HG03139 (cell line): ENCODE measurements around the gene HHEX.

Experiments
- ATAC-seq: cut with Tn5 transposase; IDR thresholded peaks from one replicate; pipeline ENCODE4 v1.9.1; 2021; ENCODE audit not compliant: unreplicated experiment

The HHEX gene

GRCh38 chr10:92692697-92693533 is 3.2 kb downstream of the HHEX start:
- no peak for ATAC-seq

DNA sequence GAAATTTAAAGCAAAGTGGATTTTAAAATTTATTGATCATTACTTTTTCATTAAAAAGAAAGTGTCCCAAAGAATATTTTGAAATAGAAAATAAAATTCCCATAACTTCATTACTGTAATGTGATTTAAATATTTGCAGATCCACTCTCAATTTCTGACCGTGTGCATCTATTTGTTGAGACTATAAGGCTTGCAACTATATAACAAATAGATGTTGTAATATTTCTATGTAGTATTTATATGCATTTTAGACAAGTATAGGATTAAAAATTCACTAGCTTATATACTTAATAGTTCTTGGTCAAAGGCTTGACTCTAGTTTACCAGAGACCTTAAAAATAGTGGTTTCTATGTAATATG is 3.8 kb downstream of the HHEX start:
- no peak for ATAC-seq

GRCh38 chr10:92695679-92696605 is 6.2 kb downstream of the HHEX start:
- no peak for ATAC-seq

- ATAC-seq: no peak
These were observed 7.0 kb downstream of the HHEX start for GRCh38 chr10:92696606-92697383.

- no peak for ATAC-seq
These were observed 8.1 kb downstream of the HHEX start for GRCh38 chr10:92697663-92698511.

DNA sequence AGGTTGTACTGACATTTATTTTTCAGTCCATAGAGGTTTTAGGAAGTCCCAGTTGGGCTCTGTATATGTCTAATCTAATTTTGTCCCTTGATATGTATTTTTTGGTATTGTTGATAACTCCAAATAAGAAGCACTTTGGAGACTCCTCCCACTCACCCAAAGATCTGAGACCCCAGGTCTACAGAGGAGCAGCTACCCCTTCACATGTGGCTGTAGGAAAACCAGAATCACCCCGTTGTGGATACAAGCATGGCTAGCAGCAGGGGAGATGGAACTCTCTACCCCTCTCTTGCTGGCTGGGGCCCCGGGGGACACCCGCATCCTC is 9.4 kb downstream of the HHEX start:
- ATAC-seq: no peak

GRCh38 chr10:92699518-92700381 is 10.0 kb downstream of the HHEX start:
- ATAC-seq: no peak

DNA sequence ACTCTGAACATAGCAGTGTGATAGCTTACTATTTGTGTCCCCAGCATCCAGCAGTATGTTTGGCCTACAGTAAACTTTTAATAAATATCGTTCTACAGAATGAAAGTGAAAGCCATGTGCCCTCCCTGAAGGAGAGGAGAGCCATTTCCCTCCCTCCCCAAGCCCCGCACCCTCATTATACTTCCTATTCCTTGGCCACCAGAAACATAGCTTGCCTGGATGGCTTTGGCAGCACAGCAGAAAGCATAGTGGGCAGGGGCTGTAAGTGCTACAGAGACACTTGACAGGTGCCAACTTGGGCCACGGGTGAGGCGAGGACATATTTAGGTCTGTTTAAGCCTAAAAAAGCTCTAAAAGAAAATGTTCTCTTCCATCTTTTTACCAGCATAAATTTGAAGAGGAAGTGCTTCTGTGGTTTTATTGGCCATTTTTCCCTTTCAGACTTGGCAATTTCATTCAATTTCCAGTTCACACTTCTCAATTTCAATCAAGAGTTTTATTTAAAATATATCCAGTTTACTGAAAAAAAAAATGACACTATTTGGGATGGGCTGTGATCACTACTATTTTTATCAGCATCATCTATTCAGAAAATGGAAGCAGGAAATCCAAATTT is 12.7 kb downstream of the HHEX start:
- no peak for ATAC-seq

- ATAC-seq: no peak
These were observed 22.5 kb downstream of the HHEX start for GRCh38 chr10:92712016-92712889.

DNA sequence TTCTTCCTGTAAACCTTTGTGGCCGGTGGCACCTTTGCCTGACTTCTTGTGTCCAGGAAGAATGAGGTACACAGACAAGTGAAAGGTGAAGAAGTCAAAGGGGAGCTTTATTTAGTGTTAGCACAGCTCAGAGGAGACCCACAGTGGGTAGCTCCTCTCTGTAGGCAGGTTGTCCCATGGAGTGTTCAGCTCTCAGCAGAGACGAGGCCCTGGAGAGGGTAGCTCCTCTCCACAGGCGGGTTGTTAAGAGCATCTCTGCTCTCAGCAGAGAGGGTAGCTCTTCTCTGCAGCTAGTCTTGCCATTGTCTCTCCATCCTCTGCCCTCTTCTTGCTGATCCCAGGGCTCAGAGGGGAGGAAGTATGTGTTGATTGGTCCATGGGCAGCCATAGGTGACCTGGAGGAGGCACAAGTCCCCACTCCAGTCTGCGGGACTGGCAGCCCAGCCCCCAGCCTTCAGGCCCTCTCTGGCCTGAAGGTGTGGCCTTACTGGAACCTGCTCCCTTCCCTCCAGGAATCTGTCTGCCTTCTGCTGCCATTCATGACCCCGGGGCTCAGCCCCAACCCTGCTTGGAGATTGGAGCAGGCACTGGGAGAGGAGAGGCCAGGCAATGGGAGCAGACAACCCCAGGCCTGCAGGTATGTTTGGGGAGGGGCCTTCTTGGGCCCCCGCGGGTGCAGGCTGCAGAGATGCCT is 24.5 kb downstream of the HHEX start:
- ATAC-seq: no peak

- ATAC-seq: no peak
These were observed 25.1 kb downstream of the HHEX start for GRCh38 chr10:92714872-92715271.

GRCh38 chr10:92719991-92720830 is 30.5 kb downstream of the HHEX start:
- no peak for ATAC-seq

GRCh38 chr10:92720831-92721165 is 31.0 kb downstream of the HHEX start:
- ATAC-seq: no peak

- no peak for ATAC-seq
These were observed 32.6 kb downstream of the HHEX start for GRCh38 chr10:92722349-92722748.

GRCh38 chr10:92727141-92727540 is 37.4 kb downstream of the HHEX start:
- no peak for ATAC-seq

- ATAC-seq: no peak
These were observed 37.8 kb downstream of the HHEX start for GRCh38 chr10:92727550-92727949.

- ATAC-seq: peak; percentile 81
These were observed 40.1 kb downstream of the HHEX start for GRCh38 chr10:92729886-92730285.
